GM12878 (cell line): ENCODE measurements around the gene FFAR1. TPM values are rescaled to one million over a fixed set of nuclear protein-coding genes. Genes with fewer than 3 reads are reported as not detected.
A peak's percentile ranks its signal among the peaks of the same experiment; 100 is the strongest.

ENCODE experiments used
- ATAC-seq: fragments of 200-7000 bp; cut with Tn5 transposase; 3 replicates; pipeline ENCODE4 v1.9.1; 2020; ENCODE audit warnings: mild to moderate bottlenecking, moderate library complexity
- BruUV-seq: library from RNA; stranded (reverse); fragments of 400-500 nt; replicated peaks from 2 replicates; lab custom pipeline; 2021; lab: Mats Ljungman, UMichigan
- CTCF ChIA-PET: fragments of 300-600 bp; sonication (Branson Sonifier 250); formaldehyde crosslinking; extraction: SDS; loops from one replicate; lab custom pipeline; 2021; ENCODE audit warnings: inconsistent platforms; lab: Yijun Ruan, JAX
- POLR2A ChIA-PET: fragments of 350-600 bp; formaldehyde crosslinking; extraction: SDS; loops from one replicate; lab custom pipeline; 2021; ENCODE audit warnings: inconsistent platforms; lab: Charles Lee
- RAD21 ChIA-PET: fragments of 300-600 bp; sonication (Branson Sonifier 250); formaldehyde crosslinking; loops from one replicate; lab custom pipeline; 2023; ENCODE audit warnings: antibody characterized with exemption; ENCODE audit not compliant: unreplicated experiment; lab: Charles Lee
- SMC1A ChIA-PET: fragments of 300-600 bp; sonication (Branson Sonifier 250); formaldehyde crosslinking; loops from one replicate; lab custom pipeline; 2023; ENCODE audit not compliant: unreplicated experiment, uncharacterized antibody; lab: Charles Lee
- DNase-seq: peaks from one replicate; pipeline ENCODE4 v3.0.0-alpha.2; 2011; ENCODE audit warnings: low read depth, low spot score
- FAIRE-seq: peaks from 3 replicates; lab custom pipeline; 2011; peaks lifted over from hg19 to GRCh38; lab: Jason Lieb, UNC
- H2AFZ ChIP-seq: 2 replicates; pipeline ENCODE4 v1.6.0; 2011; ENCODE audit warnings: low read depth, low read length, control low read depth; ENCODE audit not compliant: control insufficient read depth
- H3K27ac ChIP-seq: 2 replicates; pipeline ENCODE4 v1.5.1; 2011; ENCODE audit warnings: control low read depth; ENCODE audit not compliant: control insufficient read depth, insufficient read depth
- H3K27me3 ChIP-seq, 2 experiments: replicated peaks in 1 of 2; 2 replicates each; pipeline versions ENCODE4 v1.6.0 to v1.6.1; 2011; ENCODE audit warnings: low read length in 1 of 2; ENCODE audit not compliant: control insufficient read depth in 2 of 2, insufficient read depth in 2 of 2
- H3K36me3 ChIP-seq, 2 experiments: 2 replicates each; pipeline ENCODE4 v1.5.1; 2011; ENCODE audit warnings: low read length in 1 of 2; ENCODE audit not compliant: control insufficient read depth in 2 of 2, insufficient read depth in 2 of 2
- H3K4me1 ChIP-seq: 2 replicates; pipeline ENCODE4 v1.6.1; 2011; ENCODE audit warnings: mild to moderate bottlenecking, low read length, moderate library complexity, mixed read lengths; ENCODE audit not compliant: control insufficient read depth, insufficient read depth
- H3K4me2 ChIP-seq: 2 replicates; pipeline ENCODE4 v1.6.0; 2011; ENCODE audit warnings: control low read depth; ENCODE audit not compliant: control insufficient read depth, insufficient read depth
- H3K4me3 ChIP-seq: fragments of 200-600 bp; sonication (generic); 2 replicates; pipeline ENCODE4 v1.5.1; 2016
- H3K79me2 ChIP-seq: 2 replicates; pipeline ENCODE4 v1.6.0; 2011; ENCODE audit warnings: low read length; ENCODE audit not compliant: control insufficient read depth, insufficient read depth
- H3K9ac ChIP-seq: 2 replicates; pipeline ENCODE4 v1.8.0; 2011; ENCODE audit warnings: low read length, control low read depth, mixed read lengths; ENCODE audit not compliant: control insufficient read depth, insufficient read depth
- H3K9me3 ChIP-seq: replicated peaks from 3 replicates; pipeline ENCODE4 v1.5.1; 2011; ENCODE audit warnings: mild to moderate bottlenecking, low read length; ENCODE audit not compliant: control insufficient read depth, insufficient read depth
- H4K20me1 ChIP-seq: 2 replicates; pipeline ENCODE4 v1.6.0; 2011; ENCODE audit not compliant: control insufficient read depth, insufficient read depth
- BHLHE40 ChIP-seq, 2 experiments: fragments of 450-650 bp in 1 of 2; IDR thresholded peaks; 2 replicates each; pipeline ENCODE4 v1.6.1; 2011 to 2017; ENCODE audit warnings: low read depth in 2 of 2, borderline replicate concordance in 1 of 2, improper control_type of control experiment in 1 of 2, low read length in 1 of 2, mild to moderate bottlenecking in 1 of 2
- MEF2A ChIP-seq: IDR thresholded peaks from 2 replicates; pipeline ENCODE4 v1.6.1; 2011; ENCODE audit warnings: low read depth, mild to moderate bottlenecking, low read length, moderate library complexity; ENCODE audit not compliant: insufficient read depth
- NR2F1 ChIP-seq: fragments of 450-650 bp; conservative IDR thresholded peaks from 2 replicates; pipeline ENCODE4 v1.6.1; 2017; ENCODE audit warnings: mild to moderate bottlenecking
- RELA ChIP-seq: fragments of 450-650 bp; IDR thresholded peaks from 2 replicates; pipeline ENCODE4 v1.8.0; 2014; ENCODE audit warnings: borderline replicate concordance; ENCODE audit not compliant: partially characterized antibody
- RUNX3 ChIP-seq: IDR thresholded peaks from 2 replicates; pipeline ENCODE4 v1.6.1; 2012; ENCODE audit warnings: low read length, inconsistent platforms
- SREBF1 ChIP-seq: IDR thresholded peaks from 2 replicates; pipeline ENCODE4 v1.6.1; 2012; ENCODE audit warnings: mild to moderate bottlenecking, low read length
- TBL1XR1 ChIP-seq: IDR thresholded peaks from 2 replicates; pipeline ENCODE4 v1.6.1; 2012; ENCODE audit warnings: low read depth, low read length, improper control_type of control experiment
- WGBS: methylation state at CpG from one replicate; pipeline ENCODE4 v1.1.6; 2016; ENCODE audit warnings: low lambda C conversion rate; ENCODE audit not compliant: insufficient replicate concordance, insufficient coverage; ENCODE audit errors: missing lambda C conversion rate; 5-methylcytosine and 5-hydroxymethylcytosine counted together
- in situ Hi-C: fragments of 300-500 bp; cut with MboI; formaldehyde crosslinking; loops from 9 replicates; pipeline ENCODE4 v1.14.3; 2018; ENCODE audit warnings: mixed read lengths
- intact Hi-C: fragments of 100-400 bp; cut with micrococcal nuclease; formaldehyde crosslinking; loops from one replicate; pipeline ENCODE4 v1.14.2; 2022; ENCODE audit not compliant: unreplicated experiment
- polyA plus RNA-seq, 11 experiments: library from polyadenylated mRNA; depleted of rRNA in 4 of 11; unstranded in 6 of 11; stranded (reverse) in 5 of 11; fragments of >200 nt; fragmentation: Nextera tagmentation in 4 of 11; fragmentation: Illumina TruSeq in 1 of 11; extraction: Ambion mirVana in 4 of 11; extraction: Trizol in 1 of 11; gene quantifications; 1 replicate in 1 of 11; 2 replicates in 10 of 11; pipeline versions ENCODE4 v1.2.1 to v1.2.3, GENCODE V29; 2011 to 2016; ENCODE audit warnings: inconsistent platforms in 2 of 11, missing spikeins in 2 of 11, low read depth in 1 of 11
- total RNA-seq, 4 experiments: library from RNA; depleted of rRNA in 3 of 4; stranded (reverse); fragments of >200 nt in 3 of 4; fragmentation: Illumina TruSeq in 1 of 4; extraction: Trizol in 1 of 4; gene quantifications; 2 replicates each; pipeline versions ENCODE4 v1.2.1 to v1.2.3, GENCODE V29; 2013 to 2021
- TF ChIP-seq, protein P1 (sequence below): fragments of 150-350 bp; IDR thresholded peaks from 2 replicates; pipeline ENCODE4 v1.6.1; 2014; ENCODE audit warnings: mild to moderate bottlenecking, low read depth, low read length
- TF ChIP-seq, protein P2 (sequence below): IDR thresholded peaks from 2 replicates; pipeline ENCODE4 v1.6.1; 2011; ENCODE audit warnings: borderline replicate concordance, low read depth, mild to moderate bottlenecking, moderate library complexity, mixed read lengths, low read length; ENCODE audit not compliant: insufficient read depth; ENCODE audit errors: extremely low read length
- TF ChIP-seq, protein P3 (sequence below): fragments of 450-650 bp; IDR thresholded peaks from 2 replicates; pipeline ENCODE4 v1.6.1; 2016; ENCODE audit warnings: mild to moderate bottlenecking
- TF ChIP-seq, protein P4 (sequence below): fragments of 450-650 bp; IDR thresholded peaks from 2 replicates; pipeline ENCODE4 v1.6.1; 2017; ENCODE audit warnings: mild to moderate bottlenecking, low read depth, inconsistent platforms; ENCODE audit not compliant: poor library complexity, severe bottlenecking

FFAR1 gene
- total and polyA plus RNA-seq, 10 of the 15 experiments (the other 5 are each of a cell fraction or from before 2014, with no cell fraction given): 0.05 to 0.62 (median 0.14) TPM; not detected in 2

DNA sequence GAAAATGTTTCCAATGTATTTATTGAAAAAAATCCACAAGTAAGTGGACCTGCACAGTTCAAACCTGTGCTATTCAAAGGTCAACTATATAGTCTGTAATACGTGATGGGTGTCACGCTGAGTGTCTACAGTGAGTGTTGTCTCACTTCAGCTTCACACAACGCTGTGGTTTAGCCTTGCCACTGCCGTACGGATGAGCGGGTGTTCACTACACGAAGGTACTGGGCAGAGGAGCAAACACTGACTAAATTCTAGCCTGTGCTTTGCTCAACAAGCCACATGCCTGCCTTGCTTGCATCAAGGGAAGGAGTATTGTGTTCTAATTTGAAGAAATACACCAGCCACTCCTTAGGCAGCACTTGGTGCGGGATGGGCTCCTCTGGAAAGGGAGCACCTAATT lies 7.2 kb downstream of the FFAR1 start:
- WGBS: 44% methylated on average over 8 of the region's 8 CpGs
- peak overlapping the region; percentile 5; the same call in 1 of the 2 replicates for H3K4me2 ChIP-seq
- intact Hi-C loops: no loop called here
- TF ChIP-seq NR2F1 (peak; percentile 79), MEF2A (no peak), SREBF1 (no peak), RELA (no peak), RUNX3 (peak; percentile 88), TBL1XR1 (no peak), BHLHE40 (IDR thresholded peaks at IDR 0.05; ENCODE audit: borderline replicate concordance in 1 of 2, low read depth in 2 of 2, low read length in 1 of 2) (peak; percentile 57 to 69; a peak in 3 of 4 replicates)
- TF ChIP-seq, protein P1, sequence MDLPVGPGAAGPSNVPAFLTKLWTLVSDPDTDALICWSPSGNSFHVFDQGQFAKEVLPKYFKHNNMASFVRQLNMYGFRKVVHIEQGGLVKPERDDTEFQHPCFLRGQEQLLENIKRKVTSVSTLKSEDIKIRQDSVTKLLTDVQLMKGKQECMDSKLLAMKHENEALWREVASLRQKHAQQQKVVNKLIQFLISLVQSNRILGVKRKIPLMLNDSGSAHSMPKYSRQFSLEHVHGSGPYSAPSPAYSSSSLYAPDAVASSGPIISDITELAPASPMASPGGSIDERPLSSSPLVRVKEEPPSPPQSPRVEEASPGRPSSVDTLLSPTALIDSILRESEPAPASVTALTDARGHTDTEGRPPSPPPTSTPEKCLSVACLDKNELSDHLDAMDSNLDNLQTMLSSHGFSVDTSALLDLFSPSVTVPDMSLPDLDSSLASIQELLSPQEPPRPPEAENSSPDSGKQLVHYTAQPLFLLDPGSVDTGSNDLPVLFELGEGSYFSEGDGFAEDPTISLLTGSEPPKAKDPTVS: no peak
- TF ChIP-seq, protein P2, sequence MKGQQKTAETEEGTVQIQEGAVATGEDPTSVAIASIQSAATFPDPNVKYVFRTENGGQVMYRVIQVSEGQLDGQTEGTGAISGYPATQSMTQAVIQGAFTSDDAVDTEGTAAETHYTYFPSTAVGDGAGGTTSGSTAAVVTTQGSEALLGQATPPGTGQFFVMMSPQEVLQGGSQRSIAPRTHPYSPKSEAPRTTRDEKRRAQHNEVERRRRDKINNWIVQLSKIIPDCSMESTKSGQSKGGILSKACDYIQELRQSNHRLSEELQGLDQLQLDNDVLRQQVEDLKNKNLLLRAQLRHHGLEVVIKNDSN: no peak
- TF ChIP-seq, protein P3, sequence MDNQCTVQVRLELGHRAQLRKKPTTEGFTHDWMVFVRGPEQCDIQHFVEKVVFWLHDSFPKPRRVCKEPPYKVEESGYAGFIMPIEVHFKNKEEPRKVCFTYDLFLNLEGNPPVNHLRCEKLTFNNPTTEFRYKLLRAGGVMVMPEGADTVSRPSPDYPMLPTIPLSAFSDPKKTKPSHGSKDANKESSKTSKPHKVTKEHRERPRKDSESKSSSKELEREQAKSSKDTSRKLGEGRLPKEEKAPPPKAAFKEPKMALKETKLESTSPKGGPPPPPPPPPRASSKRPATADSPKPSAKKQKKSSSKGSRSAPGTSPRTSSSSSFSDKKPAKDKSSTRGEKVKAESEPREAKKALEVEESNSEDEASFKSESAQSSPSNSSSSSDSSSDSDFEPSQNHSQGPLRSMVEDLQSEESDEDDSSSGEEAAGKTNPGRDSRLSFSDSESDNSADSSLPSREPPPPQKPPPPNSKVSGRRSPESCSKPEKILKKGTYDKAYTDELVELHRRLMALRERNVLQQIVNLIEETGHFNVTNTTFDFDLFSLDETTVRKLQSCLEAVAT: 0 out of 2 replicates have a peak, but pooled peaks have one; percentile 26
- TF ChIP-seq, protein P4, sequence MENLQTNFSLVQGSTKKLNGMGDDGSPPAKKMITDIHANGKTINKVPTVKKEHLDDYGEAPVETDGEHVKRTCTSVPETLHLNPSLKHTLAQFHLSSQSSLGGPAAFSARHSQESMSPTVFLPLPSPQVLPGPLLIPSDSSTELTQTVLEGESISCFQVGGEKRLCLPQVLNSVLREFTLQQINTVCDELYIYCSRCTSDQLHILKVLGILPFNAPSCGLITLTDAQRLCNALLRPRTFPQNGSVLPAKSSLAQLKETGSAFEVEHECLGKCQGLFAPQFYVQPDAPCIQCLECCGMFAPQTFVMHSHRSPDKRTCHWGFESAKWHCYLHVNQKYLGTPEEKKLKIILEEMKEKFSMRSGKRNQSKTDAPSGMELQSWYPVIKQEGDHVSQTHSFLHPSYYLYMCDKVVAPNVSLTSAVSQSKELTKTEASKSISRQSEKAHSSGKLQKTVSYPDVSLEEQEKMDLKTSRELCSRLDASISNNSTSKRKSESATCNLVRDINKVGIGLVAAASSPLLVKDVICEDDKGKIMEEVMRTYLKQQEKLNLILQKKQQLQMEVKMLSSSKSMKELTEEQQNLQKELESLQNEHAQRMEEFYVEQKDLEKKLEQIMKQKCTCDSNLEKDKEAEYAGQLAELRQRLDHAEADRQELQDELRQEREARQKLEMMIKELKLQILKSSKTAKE: no peak

More for the DNA sequence above, 7.2 kb downstream of the FFAR1 start:
- no peak overlapping the region for H3K4me3 ChIP-seq
- no peak overlapping the region for H2AFZ ChIP-seq
- H3K27me3 ChIP-seq: no peaks in the 10 kb centered on the region
- peaks cover 22% of the 10 kb centered on the region for H3K4me1 ChIP-seq
- peak overlapping the region; percentile 35; the same call in 1 of the 2 replicates for H3K27ac ChIP-seq
- no TSS peak for BruUV-seq
- SMC1A ChIA-PET: interaction anchor here (0.6 to 7.1 kb wide), 13 partner anchors 21 to 213 kb away, joined by 3 to 134 read pairs (median 28); no protein-coding TSS in a partner anchor
- in situ Hi-C loops: no loop called here
- no peak for FAIRE-seq
- CTCF ChIA-PET: interaction anchor here (1.5 to 6.7 kb wide), 9 partner anchors 22 to 139 kb away, joined by 4 to 168 read pairs (median 27); no protein-coding TSS in a partner anchor
- H3K36me3 ChIP-seq: no peaks in the 10 kb centered on the region
- POLR2A ChIA-PET: interaction anchor here (0.6 to 5.5 kb wide), 9 partner anchors 21 to 583 kb away, joined by 3 to 35 read pairs (median 7); no protein-coding TSS in a partner anchor
- no peaks in the 10 kb centered on the region for H4K20me1 ChIP-seq
- peak; percentile 61 for ATAC-seq
- RAD21 ChIA-PET: interaction anchor here (0.6 to 6.8 kb wide), 10 partner anchors 20 to 140 kb away, joined by 3 to 143 read pairs (median 37); no protein-coding TSS in a partner anchor
- peak; percentile 65 for DNase-seq
- H3K79me2 ChIP-seq: no peaks in the 10 kb centered on the region
- H3K9ac ChIP-seq: no peak overlapping the region
- H3K9me3 ChIP-seq: no peaks in the 10 kb centered on the region
